Middle frontal gyrus (tissue), 1 donor: ENCODE data around the gene MCTP2.

Source experiments
- DNase-seq: peaks from one replicate; pipeline ENCODE4 v3.0.0-alpha.2; 2015; ENCODE audit warnings: low spot score; ENCODE audit errors: extremely low spot score

MCTP2 gene

GRCh38 chr15:94259863-94260262, 28.5 kb downstream of the MCTP2 start:
- DNase-seq = no peak

- no peak for DNase-seq
Measured at GRCh38 chr15:94262201-94262600, 30.8 kb downstream of the MCTP2 start.

GRCh38 chr15:94263341-94264273, 32.2 kb downstream of the MCTP2 start:
- DNase-seq = no peak

GRCh38 chr15:94265009-94265408, 33.6 kb downstream of the MCTP2 start:
- DNase-seq = no peak

- no peak for DNase-seq
Measured at GRCh38 chr15:94265982-94266381, 34.6 kb downstream of the MCTP2 start.

GRCh38 chr15:94266789-94267188, 35.4 kb downstream of the MCTP2 start:
- no peak for DNase-seq

- no peak for DNase-seq
Measured at GRCh38 chr15:94269954-94270353, 38.6 kb downstream of the MCTP2 start.

GRCh38 chr15:94270570-94270969, 39.2 kb downstream of the MCTP2 start:
- DNase-seq = no peak

GRCh38 chr15:94272251-94272898, 41.0 kb downstream of the MCTP2 start:
- no peak for DNase-seq

- no peak for DNase-seq
Measured at GRCh38 chr15:94273826-94274225, 42.5 kb downstream of the MCTP2 start.

GRCh38 chr15:94274745-94275144, 43.4 kb downstream of the MCTP2 start:
- no peak for DNase-seq

- DNase-seq = no peak
Measured at GRCh38 chr15:94277485-94277884, 46.1 kb downstream of the MCTP2 start.

- DNase-seq = no peak
Measured at GRCh38 chr15:94279736-94280135, 48.4 kb downstream of the MCTP2 start.

GRCh38 chr15:94280301-94280700, 48.9 kb downstream of the MCTP2 start:
- DNase-seq = no peak

- DNase-seq = no peak
Measured at GRCh38 chr15:94282269-94283250, 51.2 kb downstream of the MCTP2 start.

GRCh38 chr15:94286583-94286982, 55.2 kb downstream of the MCTP2 start:
- no peak for DNase-seq

GRCh38 chr15:94287794-94288246, 56.5 kb downstream of the MCTP2 start:
- no peak for DNase-seq

- DNase-seq = no peak
Measured at GRCh38 chr15:94290730-94291129, 59.4 kb downstream of the MCTP2 start.

- no peak for DNase-seq
Measured at GRCh38 chr15:94293411-94294402, 62.3 kb downstream of the MCTP2 start.

GRCh38 chr15:94294556-94294955, 63.2 kb downstream of the MCTP2 start:
- DNase-seq = no peak
